HEK293 (cell line): ENCODE results near the gene BLM.
A peak's percentile ranks its signal among the peaks of the same experiment; 100 is the strongest.

Experiments used
- CTCF ChIA-PET: fragments of 350-600 bp; formaldehyde crosslinking; extraction: SDS; loops from one replicate; lab custom pipeline; 2021; ENCODE audit warnings: antibody characterized with exemption; lab: Yijun Ruan, JAX
- POLR2A ChIA-PET: fragments of 300-600 bp; formaldehyde crosslinking; extraction: SDS; loops from one replicate; lab custom pipeline; 2020; ENCODE audit warnings: antibody characterized with exemption, inconsistent platforms; lab: Yijun Ruan, JAX
- H3K27ac ChIP-seq: fragments of 200-500 bp; sonication (Bioruptor generic); 2 replicates; pipeline ENCODE4 v1.5.1; 2014; ENCODE audit warnings: low read depth, low read length, control low read depth, inconsistent platforms; ENCODE audit errors: extremely low read depth
- H3K36me3 ChIP-seq, 2 experiments: fragments of 200-500 bp in 1 of 2; sonication (Bioruptor generic) in 1 of 2; 1 replicate in 1 of 2; 2 replicates in 1 of 2; pipeline ENCODE4 v1.5.1; 2014 to 2017; ENCODE audit warnings: inconsistent platforms in 2 of 2, low read length in 2 of 2; ENCODE audit not compliant: control insufficient read depth in 2 of 2, insufficient read depth in 1 of 2
- H3K4me1 ChIP-seq: fragments of 200-500 bp; sonication (Bioruptor generic); 2 replicates; pipeline ENCODE4 v1.5.1; 2014; ENCODE audit warnings: mild to moderate bottlenecking, low read length, inconsistent platforms; ENCODE audit not compliant: control insufficient read depth, insufficient read depth
- H3K4me3 ChIP-seq: 2 replicates; pipeline ENCODE4 v1.5.1; 2011; ENCODE audit warnings: low read depth, mild to moderate bottlenecking, control low read depth, low read length, moderate library complexity
- H3K9me3 ChIP-seq: fragments of 200-500 bp; sonication (Bioruptor generic); 2 replicates; pipeline ENCODE4 v1.5.1; 2014; ENCODE audit warnings: low read depth, low read length, inconsistent platforms; ENCODE audit not compliant: control insufficient read depth, insufficient read depth
- CTCF ChIP-seq: fragments of 450-650 bp; formaldehyde crosslinking; IDR thresholded peaks from 2 replicates; pipeline ENCODE4 v1.5.1; 2016; ENCODE audit warnings: missing biosample characterization, missing genetic modification characterization
- KLF7 ChIP-seq: fragments of 450-650 bp; formaldehyde crosslinking; IDR thresholded peaks from 2 replicates; pipeline ENCODE4 v1.5.1; 2016; ENCODE audit warnings: missing biosample characterization, missing genetic modification characterization, borderline replicate concordance
- OSR2 ChIP-seq: fragments of 450-650 bp; formaldehyde crosslinking; IDR thresholded peaks from 2 replicates; pipeline ENCODE4 v1.5.1; 2016; ENCODE audit warnings: missing biosample characterization, missing genetic modification characterization
- OVOL3 ChIP-seq: fragments of 450-650 bp; formaldehyde crosslinking; IDR thresholded peaks from 2 replicates; pipeline ENCODE4 v1.5.1; 2016; ENCODE audit warnings: missing biosample characterization, missing genetic modification characterization
- WT1 ChIP-seq: fragments of 450-650 bp; formaldehyde crosslinking; IDR thresholded peaks from 2 replicates; pipeline ENCODE4 v1.5.1; 2016; ENCODE audit warnings: missing biosample characterization, missing genetic modification characterization
- ZNF146 ChIP-seq: fragments of 450-650 bp; formaldehyde crosslinking; IDR thresholded peaks from 2 replicates; pipeline ENCODE4 v1.5.1; 2016; ENCODE audit warnings: missing biosample characterization, missing genetic modification characterization
- ZNF248 ChIP-seq: fragments of 450-650 bp; formaldehyde crosslinking; IDR thresholded peaks from 2 replicates; pipeline ENCODE4 v1.5.1; 2017; ENCODE audit warnings: missing biosample characterization, missing genetic modification characterization
- ZNF335 ChIP-seq: fragments of 450-650 bp; formaldehyde crosslinking; conservative IDR thresholded peaks from 2 replicates; pipeline ENCODE4 v1.5.1; 2016; ENCODE audit warnings: missing biosample characterization, missing genetic modification characterization
- ZNF354C ChIP-seq: fragments of 450-650 bp; formaldehyde crosslinking; IDR thresholded peaks from 2 replicates; pipeline ENCODE4 v1.5.1; 2016; ENCODE audit warnings: missing biosample characterization, missing genetic modification characterization, low read depth, borderline replicate concordance
- ZNF416 ChIP-seq: fragments of 450-650 bp; formaldehyde crosslinking; IDR thresholded peaks from 2 replicates; pipeline ENCODE4 v1.5.1; 2016; ENCODE audit warnings: missing biosample characterization, missing genetic modification characterization
- ZNF510 ChIP-seq: fragments of 450-650 bp; formaldehyde crosslinking; IDR thresholded peaks from 2 replicates; pipeline ENCODE4 v1.5.1; 2018; ENCODE audit warnings: mild to moderate bottlenecking, missing genetic modification characterization, missing biosample characterization; ENCODE audit not compliant: insufficient replicate concordance
- ZNF513 ChIP-seq: fragments of 450-650 bp; IDR thresholded peaks from 2 replicates; pipeline ENCODE4 v1.5.1; 2018; ENCODE audit warnings: missing biosample characterization, missing genetic modification characterization
- ZNF549 ChIP-seq: fragments of 450-650 bp; IDR thresholded peaks from 2 replicates; pipeline ENCODE4 v1.5.1; 2018; ENCODE audit warnings: missing biosample characterization, missing genetic modification characterization, mild to moderate bottlenecking, inconsistent platforms, moderate library complexity
- ZNF610 ChIP-seq: fragments of 450-650 bp; formaldehyde crosslinking; IDR thresholded peaks from 2 replicates; pipeline ENCODE4 v1.5.1; 2016; ENCODE audit warnings: missing biosample characterization, missing genetic modification characterization, borderline replicate concordance
- ZNF623 ChIP-seq: fragments of 450-650 bp; formaldehyde crosslinking; IDR thresholded peaks from 2 replicates; pipeline ENCODE4 v1.5.1; 2016; ENCODE audit warnings: missing biosample characterization, missing genetic modification characterization
- ZNF654 ChIP-seq: fragments of 450-650 bp; formaldehyde crosslinking; IDR thresholded peaks from 2 replicates; pipeline ENCODE4 v1.5.1; 2016; ENCODE audit warnings: low read depth, missing biosample characterization, missing genetic modification characterization
- ZNF658 ChIP-seq: fragments of 450-650 bp; formaldehyde crosslinking; IDR thresholded peaks from 2 replicates; pipeline ENCODE4; 2016; ENCODE audit warnings: missing biosample characterization, missing genetic modification characterization
- ZNF670 ChIP-seq: fragments of 450-650 bp; formaldehyde crosslinking; IDR thresholded peaks from 2 replicates; pipeline ENCODE4 v1.5.1; 2016; ENCODE audit warnings: missing biosample characterization, missing genetic modification characterization, low read depth
- ZSCAN30 ChIP-seq: fragments of 450-650 bp; IDR thresholded peaks from 2 replicates; pipeline ENCODE4 v1.5.1; 2018; ENCODE audit warnings: missing biosample characterization, mild to moderate bottlenecking, missing genetic modification characterization, moderate library complexity
- ZSCAN4 ChIP-seq: fragments of 450-650 bp; formaldehyde crosslinking; IDR thresholded peaks from 2 replicates; pipeline ENCODE4 v1.5.1; 2017; ENCODE audit warnings: missing biosample characterization, missing genetic modification characterization
- TF ChIP-seq, protein P1 (sequence below): fragments of 450-650 bp; formaldehyde crosslinking; IDR thresholded peaks from 2 replicates; pipeline ENCODE4 v1.5.1; 2016; ENCODE audit warnings: missing biosample characterization, missing genetic modification characterization
- TF ChIP-seq, protein P2 (sequence below): fragments of 450-650 bp; formaldehyde crosslinking; IDR thresholded peaks from 2 replicates; pipeline ENCODE4 v1.5.1; 2016; ENCODE audit warnings: missing biosample characterization, missing genetic modification characterization
- TF ChIP-seq, protein P3 (sequence below): fragments of 450-650 bp; formaldehyde crosslinking; IDR thresholded peaks from 2 replicates; pipeline ENCODE4 v1.5.1; 2017; ENCODE audit warnings: missing biosample characterization, missing genetic modification characterization

The BLM gene

DNA sequence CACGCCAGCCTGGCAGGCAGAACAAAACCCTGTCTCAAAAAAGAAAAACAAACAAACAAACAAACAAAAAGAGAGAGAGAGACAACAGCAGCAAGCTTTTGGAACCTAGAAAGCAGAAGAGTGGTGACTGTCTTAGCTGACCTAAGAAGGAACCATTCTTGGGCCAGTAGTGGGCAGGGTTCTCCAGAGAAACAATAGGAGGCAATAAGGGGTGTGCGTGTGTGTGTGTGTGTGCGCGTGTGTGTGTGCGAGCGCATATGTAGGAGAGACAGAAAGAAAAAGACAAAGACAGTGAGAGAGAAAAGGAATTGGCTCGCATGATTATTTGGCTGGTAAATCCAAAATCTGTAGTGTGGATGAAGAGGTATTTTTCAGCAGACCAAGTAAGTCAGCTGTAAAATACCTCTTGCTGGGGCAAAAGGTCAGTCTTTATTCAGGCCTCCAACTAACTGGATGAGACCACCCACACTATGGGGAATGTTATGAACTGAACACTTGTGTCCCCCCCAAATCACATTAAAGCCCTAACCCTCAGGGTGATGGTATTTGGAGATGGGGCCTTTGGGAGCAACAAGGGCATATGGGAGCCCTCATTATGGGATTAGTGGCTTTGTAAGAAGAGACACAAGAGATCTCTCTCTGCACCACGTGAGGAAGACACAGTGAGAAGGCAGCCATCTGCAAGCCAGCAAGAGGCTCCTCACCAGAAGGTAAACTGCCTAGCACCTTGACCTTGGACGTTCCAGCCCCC lies 15.1 kb upstream of the BLM start (continued):
- peak; percentile 73 for TF ChIP-seq CTCF
- peak; percentile 42; the same call in 1 of the 2 replicates for TF ChIP-seq ZSCAN4 (tag by site-specific recombination)
- TF ChIP-seq ZNF654 (tag by site-specific recombination): no peak
- no peak for TF ChIP-seq ZNF623 (tag by site-specific recombination)
- TF ChIP-seq KLF7 (tag by site-specific recombination): no peak

DNA sequence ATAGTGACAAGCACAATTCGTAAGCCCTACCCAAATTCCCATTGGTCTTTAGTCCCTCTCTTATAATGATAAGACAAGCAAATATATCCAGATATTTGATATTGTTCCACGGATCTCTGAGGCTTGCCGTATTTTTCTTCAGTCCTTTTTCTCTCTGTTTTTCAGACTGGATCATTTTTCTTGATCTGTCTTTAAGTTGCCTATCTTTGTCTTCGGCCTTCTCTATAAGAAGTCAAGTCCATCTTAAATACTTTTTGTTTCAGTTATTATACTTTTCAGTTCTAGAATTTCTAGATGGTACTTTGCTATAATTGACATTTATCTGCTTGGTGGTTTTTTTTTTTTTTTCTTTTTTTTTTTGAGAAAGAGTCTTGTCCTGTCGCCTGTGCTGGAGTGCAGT lies 13.7 kb upstream of the BLM start:
- H3K4me3 ChIP-seq: no peak overlapping the region
- TF ChIP-seq ZNF549 (tag by site-specific recombination) (no peak), ZNF335 (tag by site-specific recombination) (no peak), ZNF354C (tag by site-specific recombination) (no peak), OSR2 (tag by site-specific recombination) (no peak), ZSCAN30 (tag by site-specific recombination) (no peak), ZNF513 (no peak), ZNF658 (tag by site-specific recombination) (no peak), ZNF146 (tag by site-specific recombination) (no peak), ZNF610 (tag by site-specific recombination) (no peak), WT1 (tag by site-specific recombination) (no peak), CTCF (no peak), ZNF510 (tag by site-specific recombination) (no peak), ZNF416 (tag by site-specific recombination) (no peak), ZNF248 (tag by site-specific recombination) (no peak), OVOL3 (tag by site-specific recombination) (no peak), ZNF670 (no peak)
- TF ChIP-seq, protein P1, sequence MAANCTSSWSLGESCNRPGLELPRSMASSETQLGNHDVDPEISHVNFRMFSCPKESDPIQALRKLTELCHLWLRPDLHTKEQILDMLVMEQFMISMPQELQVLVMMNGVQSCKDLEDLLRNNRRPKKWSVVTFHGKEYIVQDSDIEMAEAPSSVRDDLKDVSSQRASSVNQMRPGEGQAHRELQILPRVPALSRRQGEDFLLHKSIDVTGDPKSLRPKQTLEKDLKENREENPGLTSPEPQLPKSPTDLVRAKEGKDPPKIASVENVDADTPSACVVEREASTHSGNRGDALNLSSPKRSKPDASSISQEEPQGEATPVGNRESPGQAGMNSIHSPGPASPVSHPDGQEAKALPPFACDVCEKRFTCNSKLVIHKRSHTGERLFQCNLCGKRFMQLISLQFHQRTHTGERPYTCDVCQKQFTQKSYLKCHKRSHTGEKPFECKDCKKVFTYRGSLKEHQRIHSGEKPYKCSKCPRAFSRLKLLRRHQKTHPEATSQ (tag by site-specific recombination): no peak
- TF ChIP-seq, protein P2, sequence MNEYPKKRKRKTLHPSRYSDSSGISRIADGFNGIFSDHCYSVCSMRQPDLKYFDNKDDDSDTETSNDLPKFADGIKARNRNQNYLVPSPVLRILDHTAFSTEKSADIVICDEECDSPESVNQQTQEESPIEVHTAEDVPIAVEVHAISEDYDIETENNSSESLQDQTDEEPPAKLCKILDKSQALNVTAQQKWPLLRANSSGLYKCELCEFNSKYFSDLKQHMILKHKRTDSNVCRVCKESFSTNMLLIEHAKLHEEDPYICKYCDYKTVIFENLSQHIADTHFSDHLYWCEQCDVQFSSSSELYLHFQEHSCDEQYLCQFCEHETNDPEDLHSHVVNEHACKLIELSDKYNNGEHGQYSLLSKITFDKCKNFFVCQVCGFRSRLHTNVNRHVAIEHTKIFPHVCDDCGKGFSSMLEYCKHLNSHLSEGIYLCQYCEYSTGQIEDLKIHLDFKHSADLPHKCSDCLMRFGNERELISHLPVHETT (tag by site-specific recombination): no peak
- TF ChIP-seq, protein P3, sequence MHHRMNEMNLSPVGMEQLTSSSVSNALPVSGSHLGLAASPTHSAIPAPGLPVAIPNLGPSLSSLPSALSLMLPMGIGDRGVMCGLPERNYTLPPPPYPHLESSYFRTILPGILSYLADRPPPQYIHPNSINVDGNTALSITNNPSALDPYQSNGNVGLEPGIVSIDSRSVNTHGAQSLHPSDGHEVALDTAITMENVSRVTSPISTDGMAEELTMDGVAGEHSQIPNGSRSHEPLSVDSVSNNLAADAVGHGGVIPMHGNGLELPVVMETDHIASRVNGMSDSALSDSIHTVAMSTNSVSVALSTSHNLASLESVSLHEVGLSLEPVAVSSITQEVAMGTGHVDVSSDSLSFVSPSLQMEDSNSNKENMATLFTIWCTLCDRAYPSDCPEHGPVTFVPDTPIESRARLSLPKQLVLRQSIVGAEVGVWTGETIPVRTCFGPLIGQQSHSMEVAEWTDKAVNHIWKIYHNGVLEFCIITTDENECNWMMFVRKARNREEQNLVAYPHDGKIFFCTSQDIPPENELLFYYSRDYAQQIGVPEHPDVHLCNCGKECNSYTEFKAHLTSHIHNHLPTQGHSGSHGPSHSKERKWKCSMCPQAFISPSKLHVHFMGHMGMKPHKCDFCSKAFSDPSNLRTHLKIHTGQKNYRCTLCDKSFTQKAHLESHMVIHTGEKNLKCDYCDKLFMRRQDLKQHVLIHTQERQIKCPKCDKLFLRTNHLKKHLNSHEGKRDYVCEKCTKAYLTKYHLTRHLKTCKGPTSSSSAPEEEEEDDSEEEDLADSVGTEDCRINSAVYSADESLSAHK (tag by site-specific recombination): no peak
- H3K27ac ChIP-seq: no peak overlapping the region
- ChIA-PET CTCF (interaction anchor here (0.6 kb wide), 1 partner anchor 18 kb away, joined by 4 read pairs; no protein-coding TSS in a partner anchor), POLR2A (interaction anchor here (3.0 kb wide), 1 partner anchor 13 kb away, joined by 9 read pairs; the partner anchor contains the start of gene BLM)
- H3K36me3 ChIP-seq: no peaks in the 10 kb centered on the region; a peak in 1 of 3 replicates
- peaks cover 25% of the 10 kb centered on the region for H3K4me1 ChIP-seq
- H3K9me3 ChIP-seq: no peaks in the 10 kb centered on the region
